HG03457 (cell line): ENCODE data around the gene SH2B3.

ENCODE experiments used
- ATAC-seq: cut with Tn5 transposase; IDR thresholded peaks from one replicate; pipeline ENCODE4 v1.9.1; 2021; ENCODE audit warnings: moderate number of reproducible peaks; ENCODE audit not compliant: unreplicated experiment

SH2B3 gene

GRCh38 chr12:111443086-111443485, 37.4 kb downstream of the SH2B3 start:
- no peak for ATAC-seq

- no peak for ATAC-seq
Measured at GRCh38 chr12:111443586-111443985, 37.9 kb downstream of the SH2B3 start.

GRCh38 chr12:111444314-111444924, 38.7 kb downstream of the SH2B3 start:
- ATAC-seq, result no peak

- peak; percentile 75 for ATAC-seq
Measured at GRCh38 chr12:111444925-111445725, 39.4 kb downstream of the SH2B3 start.

- ATAC-seq, result no peak
Measured at GRCh38 chr12:111445726-111446581, 40.2 kb downstream of the SH2B3 start.

GRCh38 chr12:111446631-111447570, 41.2 kb downstream of the SH2B3 start:
- no peak for ATAC-seq

GRCh38 chr12:111447571-111448265, 42.0 kb downstream of the SH2B3 start:
- no peak for ATAC-seq

GRCh38 chr12:111448266-111448830, 42.6 kb downstream of the SH2B3 start:
- no peak for ATAC-seq

GRCh38 chr12:111448846-111449790, 43.4 kb downstream of the SH2B3 start:
- no peak for ATAC-seq

- ATAC-seq, result no peak
Measured at GRCh38 chr12:111450676-111451075, 45.0 kb downstream of the SH2B3 start.

GRCh38 chr12:111451232-111451631, 45.5 kb downstream of the SH2B3 start:
- no peak for ATAC-seq

GRCh38 chr12:111451649-111452129, 46.0 kb downstream of the SH2B3 start:
- ATAC-seq, result no peak

- no peak for ATAC-seq
Measured at GRCh38 chr12:111453071-111453989, 47.6 kb downstream of the SH2B3 start.

- ATAC-seq, result no peak
Measured at GRCh38 chr12:111454311-111454710, 48.6 kb downstream of the SH2B3 start.

- no peak for ATAC-seq
Measured at GRCh38 chr12:111454716-111455447, 49.2 kb downstream of the SH2B3 start.
